Mononuclear cell (primary cell): ENCODE data around the gene LARGE1. TPM values are rescaled to one million over a fixed set of nuclear protein-coding genes. Genes with fewer than 3 reads are reported as not detected.

Experiments
- H3K27me3 ChIP-seq: 2 replicates; pipeline ENCODE4 v1.6.0; 2011; ENCODE audit warnings: low read length, control low read depth; ENCODE audit not compliant: insufficient read depth
- H3K4me1 ChIP-seq: 2 replicates; pipeline ENCODE4 v1.5.1; 2011; ENCODE audit warnings: mild to moderate bottlenecking, low read length, control low read depth; ENCODE audit not compliant: insufficient read depth
- H3K4me3 ChIP-seq: 2 replicates; pipeline ENCODE4 v1.5.1; 2011; ENCODE audit warnings: mild to moderate bottlenecking, low read length, moderate library complexity
- H3K9me3 ChIP-seq: 2 replicates; pipeline ENCODE4 v1.5.1; 2011; ENCODE audit warnings: low read depth, mild to moderate bottlenecking, control low read depth, low read length
- total RNA-seq: library from RNA; depleted of rRNA; stranded (reverse); fragments of >200 nt; gene quantifications from one replicate; pipeline ENCODE4 v1.2.3, GENCODE V29; 2012

The LARGE1 gene
- total RNA-seq, 1 donor: 3.9 TPM

DNA sequence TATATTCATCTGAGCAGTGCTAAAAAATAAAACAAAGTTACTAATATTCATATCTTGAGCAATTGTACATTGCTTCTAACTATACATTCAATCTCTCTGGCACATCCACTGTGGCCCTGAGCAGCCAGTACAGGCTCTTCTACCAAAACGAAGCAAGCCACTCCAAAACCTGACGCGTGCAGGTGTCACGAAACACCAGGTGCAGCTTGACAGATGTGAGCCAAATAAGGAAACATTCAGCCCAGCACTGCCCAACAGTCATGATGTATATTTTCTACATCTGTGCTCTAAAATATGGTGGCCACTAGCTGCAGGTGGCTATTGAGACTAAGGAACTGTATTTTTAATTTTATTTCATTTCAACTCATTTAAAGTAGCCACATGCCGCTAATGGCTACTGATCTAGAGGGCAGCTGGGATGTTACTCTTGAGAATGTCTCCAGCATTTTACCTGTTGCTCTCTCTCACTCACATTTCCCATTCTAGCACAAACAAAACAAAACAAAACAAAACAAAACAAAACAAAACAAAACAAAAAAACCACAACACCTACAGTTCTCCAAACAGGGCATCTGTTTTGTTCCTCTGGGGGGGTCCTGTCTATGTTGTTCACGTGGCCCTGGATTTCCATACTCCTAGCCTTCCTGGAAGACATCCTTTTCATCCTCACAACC, 77.7 kb downstream of the LARGE1 start:
- peaks cover 5% of the 10 kb centered on the region for H3K9me3 ChIP-seq
- H3K4me1 ChIP-seq: no peaks in the 10 kb centered on the region
- no peaks in the 10 kb centered on the region for H3K27me3 ChIP-seq
- H3K4me3 ChIP-seq: no peak overlapping the region

GRCh38 chr22:33842006-33842354, 78.3 kb downstream of the LARGE1 start:
- no peak overlapping the region for H3K4me3 ChIP-seq
- no peaks in the 10 kb centered on the region for H3K9me3 ChIP-seq
- H3K4me1 ChIP-seq: no peaks in the 10 kb centered on the region
- no peaks in the 10 kb centered on the region for H3K27me3 ChIP-seq

DNA sequence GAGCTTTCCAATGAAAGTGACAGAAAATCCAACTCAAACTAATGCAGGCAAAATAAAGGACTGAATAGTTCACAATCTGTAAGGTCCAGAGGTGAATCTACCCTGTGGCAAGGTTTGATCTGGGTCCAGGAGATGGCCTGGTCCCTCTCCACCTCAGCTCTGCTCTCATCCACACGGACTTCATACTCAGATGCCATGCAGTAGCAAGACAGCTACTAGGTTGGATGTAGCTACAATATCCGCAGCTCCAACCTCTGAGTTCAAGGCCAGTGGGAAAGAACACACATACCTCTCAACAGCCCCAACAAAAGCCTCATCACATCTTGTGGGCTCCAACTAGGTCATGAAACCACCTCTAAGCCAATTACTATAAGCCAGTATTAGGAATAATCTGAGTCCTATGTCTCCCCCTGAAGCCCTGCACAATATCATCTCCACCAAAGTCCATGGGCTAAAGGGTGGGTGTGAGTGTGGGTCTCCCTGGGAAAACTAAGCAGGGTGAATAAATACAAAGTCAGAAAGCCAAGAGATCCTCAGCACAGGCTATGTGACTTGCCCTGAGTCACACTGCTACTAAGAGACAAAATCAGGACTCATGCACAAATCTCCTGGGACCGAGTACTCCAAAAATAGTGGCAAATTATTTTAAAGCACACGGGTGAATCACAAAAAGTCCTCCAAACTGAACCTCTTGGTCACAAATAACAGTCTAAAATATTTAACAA, 78.8 kb downstream of the LARGE1 start:
- Histone ChIP-seq H3K4me3 (no peak overlapping the region), H3K27me3 (no peaks in the 10 kb centered on the region), H3K4me1 (no peaks in the 10 kb centered on the region), H3K9me3 (no peaks in the 10 kb centered on the region)

- Histone ChIP-seq H3K9me3 (no peaks in the 10 kb centered on the region), H3K4me1 (no peaks in the 10 kb centered on the region), H3K27me3 (no peaks in the 10 kb centered on the region), H3K4me3 (no peak overlapping the region)
These were observed 81.6 kb downstream of the LARGE1 start for GRCh38 chr22:33838644-33839043.

DNA sequence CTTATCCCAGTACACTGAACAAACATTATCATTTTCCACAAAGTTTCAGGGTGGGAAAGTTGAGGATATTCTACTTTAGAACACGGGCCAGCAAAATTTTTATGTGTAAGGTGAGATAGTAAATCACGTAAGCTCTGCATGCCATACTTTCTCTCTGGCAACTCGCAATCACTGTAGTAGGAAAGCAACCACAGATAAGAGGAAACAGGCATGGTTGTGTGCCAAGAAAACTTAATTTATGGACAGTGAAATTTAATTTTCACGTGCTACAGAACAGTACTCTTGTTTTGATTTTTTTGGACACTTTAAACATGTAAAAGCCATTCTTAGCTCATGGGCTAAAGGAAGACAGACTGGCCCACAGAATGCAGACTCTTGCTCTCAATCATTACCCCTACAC, 82.5 kb downstream of the LARGE1 start:
- Histone ChIP-seq H3K4me3 (no peak overlapping the region), H3K27me3 (no peaks in the 10 kb centered on the region), H3K9me3 (no peaks in the 10 kb centered on the region), H3K4me1 (no peaks in the 10 kb centered on the region)

- H3K9me3 ChIP-seq: no peaks in the 10 kb centered on the region
- H3K4me1 ChIP-seq: no peaks in the 10 kb centered on the region
- no peaks in the 10 kb centered on the region for H3K27me3 ChIP-seq
- H3K4me3 ChIP-seq: no peak overlapping the region
These were observed 85.0 kb downstream of the LARGE1 start for GRCh38 chr22:33835265-33835664.

GRCh38 chr22:33832558-33833151, 87.6 kb downstream of the LARGE1 start:
- no peak overlapping the region for H3K4me3 ChIP-seq
- no peaks in the 10 kb centered on the region for H3K4me1 ChIP-seq
- H3K27me3 ChIP-seq: no peaks in the 10 kb centered on the region
- no peaks in the 10 kb centered on the region for H3K9me3 ChIP-seq

DNA sequence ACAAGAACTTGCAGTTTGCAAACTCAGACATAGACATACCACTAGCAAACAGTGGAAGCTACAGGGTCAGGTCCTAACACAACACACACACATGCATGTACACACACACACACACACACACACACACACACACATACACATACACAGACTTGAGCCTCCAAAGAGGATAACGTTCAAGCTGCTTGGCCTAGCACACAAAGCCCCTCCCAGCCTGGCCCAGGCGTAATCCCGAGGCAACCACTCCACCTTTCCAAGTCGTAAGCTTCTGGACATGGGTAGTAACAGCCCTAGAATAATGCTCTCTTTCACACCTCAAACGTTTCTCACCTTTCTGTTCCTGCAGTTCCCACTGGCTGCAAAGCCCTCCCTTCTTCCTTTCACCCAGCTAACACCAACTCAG, 88.6 kb downstream of the LARGE1 start:
- H3K9me3 ChIP-seq: no peaks in the 10 kb centered on the region
- H3K4me3 ChIP-seq: no peak overlapping the region
- no peaks in the 10 kb centered on the region for H3K27me3 ChIP-seq
- no peaks in the 10 kb centered on the region for H3K4me1 ChIP-seq

DNA sequence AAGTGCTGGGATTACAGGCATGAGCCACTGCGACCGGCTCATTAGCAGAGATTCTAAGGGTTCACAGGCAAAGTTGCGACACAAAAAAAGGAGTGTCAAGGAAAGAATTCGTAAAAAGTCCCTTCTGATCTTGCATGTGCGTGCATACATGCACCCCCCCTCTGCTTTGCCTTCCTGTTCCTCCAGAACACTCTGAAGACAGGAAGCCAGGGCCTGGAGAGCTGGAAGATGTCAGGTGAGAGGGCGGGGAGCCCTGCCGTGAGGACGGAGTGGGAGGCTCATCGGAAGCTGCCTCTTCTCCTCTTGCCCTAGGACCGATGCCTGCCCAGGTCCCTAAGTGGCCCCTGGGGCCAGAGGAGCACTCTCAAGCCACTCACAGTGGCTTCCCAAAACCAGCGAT, 89.1 kb downstream of the LARGE1 start:
- Histone ChIP-seq H3K4me3 (no peak overlapping the region), H3K4me1 (no peaks in the 10 kb centered on the region), H3K27me3 (no peaks in the 10 kb centered on the region), H3K9me3 (no peaks in the 10 kb centered on the region)

GRCh38 chr22:33829546-33830280, 90.6 kb downstream of the LARGE1 start:
- Histone ChIP-seq H3K4me3 (no peak overlapping the region), H3K27me3 (no peaks in the 10 kb centered on the region), H3K4me1 (no peaks in the 10 kb centered on the region), H3K9me3 (no peaks in the 10 kb centered on the region)

GRCh38 chr22:33828302-33828701, 92.0 kb downstream of the LARGE1 start:
- H3K27me3 ChIP-seq: no peaks in the 10 kb centered on the region
- H3K4me3 ChIP-seq: no peak overlapping the region
- H3K9me3 ChIP-seq: no peaks in the 10 kb centered on the region
- H3K4me1 ChIP-seq: no peaks in the 10 kb centered on the region

GRCh38 chr22:33825761-33826160, 94.5 kb downstream of the LARGE1 start:
- no peaks in the 10 kb centered on the region for H3K4me1 ChIP-seq
- H3K9me3 ChIP-seq: no peaks in the 10 kb centered on the region
- H3K27me3 ChIP-seq: no peaks in the 10 kb centered on the region
- H3K4me3 ChIP-seq: no peak overlapping the region

DNA sequence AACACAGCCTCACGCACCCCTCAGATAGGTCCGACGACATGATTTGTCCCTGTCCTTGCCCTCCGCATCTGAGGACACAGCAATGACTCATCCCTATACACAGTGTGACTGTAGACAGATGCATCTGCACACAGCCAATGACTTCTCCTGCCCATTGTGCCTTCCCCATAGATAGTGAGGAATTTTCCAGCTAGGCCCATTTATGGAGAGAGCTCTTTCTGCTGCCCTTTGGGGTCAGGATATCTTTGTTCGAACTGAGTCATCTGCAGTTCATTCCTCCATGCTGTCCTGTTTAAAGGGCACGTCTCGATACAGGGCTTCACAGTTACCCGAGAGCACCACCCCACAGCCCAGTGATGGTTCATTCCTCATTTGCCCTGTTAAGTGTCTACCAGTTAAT, 96.7 kb downstream of the LARGE1 start:
- H3K27me3 ChIP-seq: no peaks in the 10 kb centered on the region
- no peaks in the 10 kb centered on the region for H3K4me1 ChIP-seq
- no peaks in the 10 kb centered on the region for H3K9me3 ChIP-seq
- H3K4me3 ChIP-seq: no peak overlapping the region

DNA sequence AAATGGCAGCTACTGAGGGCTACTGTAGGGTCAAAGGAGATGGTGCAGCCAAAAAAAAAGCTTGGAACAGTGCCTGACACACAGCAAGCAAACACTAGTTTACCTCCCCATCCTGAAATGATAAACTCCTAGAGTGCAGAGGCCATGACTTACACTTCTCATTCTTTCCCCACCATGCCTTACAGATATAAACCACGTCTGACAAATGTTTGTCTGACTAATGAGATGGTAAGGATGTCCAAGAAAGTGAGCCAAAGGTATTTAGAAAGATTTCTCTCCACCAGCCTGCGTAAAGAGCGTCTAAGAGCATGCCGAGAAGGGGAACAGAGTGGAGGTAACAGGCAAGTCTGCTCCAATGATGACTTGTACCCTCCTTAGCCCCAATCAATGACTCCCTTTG, 99.0 kb downstream of the LARGE1 start:
- Histone ChIP-seq H3K4me3 (no peak overlapping the region), H3K27me3 (no peaks in the 10 kb centered on the region), H3K4me1 (no peaks in the 10 kb centered on the region), H3K9me3 (no peaks in the 10 kb centered on the region)

GRCh38 chr22:33819743-33820142, 100.5 kb downstream of the LARGE1 start:
- Histone ChIP-seq H3K4me3 (no peak overlapping the region), H3K27me3 (no peaks in the 10 kb centered on the region), H3K4me1 (no peaks in the 10 kb centered on the region), H3K9me3 (no peaks in the 10 kb centered on the region)
